HepG2 (cell line): ENCODE results near the gene OR6F1.
"Not testable (repeated sequence)": the region's sequence is repeated elsewhere in the genome, so short reads cannot be mapped to it uniquely, and the experiment has no call there.

Source experiments
- CCAR2 ChIP-seq: fragments of 200-400 bp; formaldehyde crosslinking; optimal IDR thresholded peaks from 2 replicates; pipeline ENCODE3; 2018; ENCODE audit warnings: low read depth, mild to moderate bottlenecking, low read length, moderate library complexity
- CENPX ChIP-seq: sonication (generic); formaldehyde crosslinking; IDR thresholded peaks from 2 replicates; pipeline ENCODE4 v1.9.0; 2021; ENCODE audit warnings: mild to moderate bottlenecking, missing genetic modification reagents, moderate library complexity
- CTCF ChIP-seq: sonication (generic); formaldehyde crosslinking; IDR thresholded peaks from 2 replicates; pipeline ENCODE4 v1.5.0; 2020; ENCODE audit warnings: mild to moderate bottlenecking, missing genetic modification reagents, moderate library complexity
- GABPA ChIP-seq, 2 experiments: IDR thresholded peaks; 2 replicates each; pipeline ENCODE4 v1.6.1; 2011 to 2016; ENCODE audit warnings: low read depth in 2 of 2, low read length in 1 of 2, missing biosample characterization in 1 of 2, missing genetic modification characterization in 1 of 2
- HMG20B ChIP-seq: conservative IDR thresholded peaks from 2 replicates; pipeline ENCODE4 v1.6.1; 2016; ENCODE audit warnings: missing genetic modification reagents, missing compliant biosample characterization
- MAFG ChIP-seq: sonication (generic); formaldehyde crosslinking; IDR thresholded peaks from 2 replicates; pipeline ENCODE4 v1.5.1; 2020; ENCODE audit warnings: mild to moderate bottlenecking, missing genetic modification reagents
- NFYC ChIP-seq: IDR thresholded peaks from 2 replicates; pipeline ENCODE4 v1.6.1; 2016; ENCODE audit warnings: missing genetic modification reagents, missing compliant biosample characterization
- PLRG1 ChIP-seq: fragments of 450-650 bp; conservative IDR thresholded peaks from 2 replicates; pipeline ENCODE4 v1.6.1; 2016
- TARDBP ChIP-seq: sonication (generic); formaldehyde crosslinking; IDR thresholded peaks from 2 replicates; pipeline ENCODE4 v1.8.0; 2022; ENCODE audit warnings: mild to moderate bottlenecking, missing genetic modification reagents
- TFDP1 ChIP-seq: IDR thresholded peaks from 2 replicates; pipeline ENCODE4 v1.6.1; 2016; ENCODE audit warnings: missing compliant biosample characterization, missing genetic modification reagents, borderline replicate concordance
- YY1 ChIP-seq: IDR thresholded peaks from 2 replicates; pipeline ENCODE4 v1.6.1; 2011; ENCODE audit warnings: low read length, low read depth, moderate library complexity, mild to moderate bottlenecking; ENCODE audit not compliant: insufficient read depth, insufficient replicate concordance
- ZNF224 ChIP-seq: sonication (generic); formaldehyde crosslinking; IDR thresholded peaks from 2 replicates; pipeline ENCODE4 v1.5.0; 2020; ENCODE audit warnings: mild to moderate bottlenecking, missing genetic modification reagents

GRCh38 chr1:247742215-247742760 lies 25.8 kb upstream of the OR6F1 start:
- TF ChIP-seq PLRG1; YY1; TFDP1; GABPA (IDR thresholded peaks at IDR 0.05; ENCODE audit: low read depth, low read length); GABPA (CRISPR knock-in tag; IDR thresholded peaks at IDR 0.05; ENCODE audit: low read depth); NFYC; CENPX; CTCF (CRISPR knock-in tag); ZNF224; MAFG (CRISPR knock-in tag); TARDBP (CRISPR knock-in tag); CCAR2; HMG20B: not testable (repeated sequence)
